H1 (cell line): Measurements from ENCODE around the gene KPNA6. TPM values are rescaled to one million over a fixed set of nuclear protein-coding genes. Genes with fewer than 3 reads are reported as not detected.

ENCODE experiments used
- CTCF ChIA-PET: fragments of 300-600 bp; sonication (Branson Sonifier 250); formaldehyde crosslinking; loops from one replicate; lab custom pipeline; 2021; ENCODE audit not compliant: partially characterized antibody; lab: Charles Lee
- POLR2A ChIA-PET: fragments of 300-600 bp; sonication (Branson Sonifier 250); formaldehyde crosslinking; loops from one replicate; lab custom pipeline; 2021; ENCODE audit warnings: inconsistent platforms; ENCODE audit not compliant: partially characterized antibody; lab: Charles Lee
- DNase-seq, 2 experiments: peaks; one replicate each; pipeline versions ENCODE4 v3.0.0 to v3.0.0-alpha.2; 2010 to 2022; ENCODE audit warnings: low spot score in 2 of 2, low read depth in 1 of 2, mixed read lengths in 1 of 2
- FAIRE-seq: peaks from 2 replicates; lab custom pipeline; 2011; peaks lifted over from hg19 to GRCh38; lab: Jason Lieb, UNC
- H2AFZ ChIP-seq: 2 replicates; pipeline ENCODE4 v1.8.1; 2012; ENCODE audit warnings: low read length, inconsistent platforms
- H2AK5ac ChIP-seq: 2 replicates; pipeline ENCODE4 v1.6.1; 2013; ENCODE audit warnings: low read depth, low read length
- H2BK120ac ChIP-seq: replicated peaks from 2 replicates; pipeline ENCODE3; 2013; ENCODE audit warnings: low read depth, low read length, inconsistent platforms
- H2BK12ac ChIP-seq: 2 replicates; pipeline ENCODE4 v1.6.1; 2013; ENCODE audit warnings: low read depth, low read length
- H2BK15ac ChIP-seq: 2 replicates; pipeline ENCODE4 v1.6.1; 2013; ENCODE audit warnings: low read length
- H2BK20ac ChIP-seq: 2 replicates; pipeline ENCODE4 v1.6.1; 2013; ENCODE audit warnings: low read length
- H2BK5ac ChIP-seq: 2 replicates; pipeline ENCODE4 v1.6.1; 2013; ENCODE audit warnings: low read depth, low read length
- H3K14ac ChIP-seq: 2 replicates; pipeline ENCODE4 v1.6.1; 2013; ENCODE audit warnings: inconsistent platforms; ENCODE audit not compliant: insufficient read length
- H3K18ac ChIP-seq: 2 replicates; pipeline ENCODE4 v1.6.1; 2013; ENCODE audit warnings: low read length; ENCODE audit errors: extremely low read depth
- H3K23ac ChIP-seq: 2 replicates; pipeline ENCODE4 v1.6.1; 2013; ENCODE audit warnings: inconsistent platforms; ENCODE audit not compliant: insufficient read length
- H3K23me2 ChIP-seq: 2 replicates; pipeline ENCODE4 v1.6.1; 2013; ENCODE audit warnings: low read depth, low read length
- H3K27ac ChIP-seq: 2 replicates; pipeline ENCODE4 v1.6.1; 2011; ENCODE audit warnings: low read depth, low read length, inconsistent platforms
- H3K27me3 ChIP-seq, 4 experiments: replicated peaks in 1 of 4; 1 replicate in 1 of 4; 2 replicates in 3 of 4; pipeline versions ENCODE4 v1.6.1 to v1.8.1; 2011 to 2013; ENCODE audit warnings: low read length in 3 of 4, mild to moderate bottlenecking in 3 of 4, inconsistent platforms in 2 of 4, mixed read lengths in 2 of 4, moderate library complexity in 1 of 4; ENCODE audit not compliant: control insufficient read depth in 3 of 4, insufficient read depth in 3 of 4; ENCODE audit errors: extremely low read depth in 1 of 4
- H3K36me3 ChIP-seq, 4 experiments: 2 replicates each; pipeline versions ENCODE4 v1.6.1 to v1.8.1; 2011 to 2013; ENCODE audit warnings: mild to moderate bottlenecking in 4 of 4, low read length in 3 of 4, moderate library complexity in 2 of 4, control low read depth in 1 of 4, inconsistent platforms in 1 of 4; ENCODE audit not compliant: insufficient read depth in 4 of 4, control insufficient read depth in 2 of 4
- H3K4ac ChIP-seq: replicated peaks from 2 replicates; pipeline ENCODE3; 2013; ENCODE audit warnings: low read length, low read depth, mixed read lengths, inconsistent platforms; ENCODE audit not compliant: insufficient read length
- H3K4me1 ChIP-seq, 4 experiments: replicated peaks in 1 of 4; 1 replicate in 1 of 4; 2 replicates in 3 of 4; pipeline versions ENCODE4 v1.6.1 to v1.8.1; 2011 to 2013; ENCODE audit warnings: low read length in 3 of 4, inconsistent platforms in 2 of 4, mixed read lengths in 1 of 4; ENCODE audit not compliant: insufficient read depth in 4 of 4, control insufficient read depth in 3 of 4
- H3K4me2 ChIP-seq, 2 experiments: 2 replicates each; pipeline versions ENCODE4 v1.6.1 to v1.8.1; 2011 to 2013; ENCODE audit warnings: low read depth in 2 of 2, low read length in 2 of 2, control low read depth in 1 of 2, inconsistent platforms in 1 of 2, mild to moderate bottlenecking in 1 of 2; ENCODE audit not compliant: insufficient read depth in 1 of 2
- H3K4me3 ChIP-seq, 4 experiments: fragments of 200-600, 300-600 bp in 1 of 4; sonication (generic), shearing (Covaris generic), sonication (Bioruptor Twin) in 1 of 4; 2 replicates each; pipeline versions ENCODE4 v1.5.1 to v1.8.1; 2011 to 2016; ENCODE audit warnings: low read length in 4 of 4, low read depth in 3 of 4, control low read depth in 2 of 4, inconsistent platforms in 2 of 4, mild to moderate bottlenecking in 2 of 4, mixed read lengths in 1 of 4, moderate library complexity in 1 of 4; ENCODE audit not compliant: insufficient read depth in 2 of 4; ENCODE audit errors: extremely low read depth in 1 of 4
- H3K56ac ChIP-seq: replicated peaks from 2 replicates; pipeline ENCODE3; 2013; ENCODE audit warnings: low read depth, mild to moderate bottlenecking, mixed read lengths, low read length, inconsistent platforms; ENCODE audit not compliant: insufficient read length
- H3K79me1 ChIP-seq: 2 replicates; pipeline ENCODE4 v1.6.1; 2013; ENCODE audit warnings: low read depth, low read length, control low read depth
- H3K79me2 ChIP-seq, 2 experiments: 2 replicates each; pipeline versions ENCODE4 v1.6.1 to v1.8.1; 2012 to 2013; ENCODE audit warnings: low read length in 2 of 2, mild to moderate bottlenecking in 2 of 2, inconsistent platforms in 1 of 2; ENCODE audit not compliant: insufficient read depth in 2 of 2, control insufficient read depth in 1 of 2
- H3K9ac ChIP-seq, 4 experiments: replicated peaks in 1 of 4; 1 replicate in 1 of 4; 2 replicates in 3 of 4; pipeline versions ENCODE4 v1.6.1 to v1.8.1; 2011 to 2013; ENCODE audit warnings: low read depth in 3 of 4, low read length in 3 of 4, control low read depth in 2 of 4, mild to moderate bottlenecking in 2 of 4, moderate library complexity in 2 of 4, inconsistent platforms in 1 of 4; ENCODE audit errors: extremely low read depth in 1 of 4
- H3K9me3 ChIP-seq, 2 experiments: 2 replicates each; pipeline versions ENCODE4 v1.6.1 to v1.8.1; 2012 to 2013; ENCODE audit warnings: mild to moderate bottlenecking in 2 of 2, moderate library complexity in 2 of 2, control low read depth in 1 of 2, inconsistent platforms in 1 of 2, low read depth in 1 of 2, low read length in 1 of 2, mixed read lengths in 1 of 2; ENCODE audit not compliant: insufficient read depth in 2 of 2
- H4K20me1 ChIP-seq, 2 experiments: replicated peaks in 1 of 2; 2 replicates each; pipeline versions ENCODE3 to v1.8.1; 2011 to 2013; ENCODE audit warnings: inconsistent platforms in 2 of 2, low read length in 2 of 2, mild to moderate bottlenecking in 1 of 2; ENCODE audit not compliant: insufficient read depth in 2 of 2, control insufficient read depth in 1 of 2
- H4K5ac ChIP-seq: 2 replicates; pipeline ENCODE4 v1.6.1; 2013; ENCODE audit warnings: low read length, low read depth, mixed read lengths, inconsistent platforms; ENCODE audit not compliant: insufficient read length
- H4K8ac ChIP-seq: 2 replicates; pipeline ENCODE4 v1.8.0; 2013; ENCODE audit warnings: mild to moderate bottlenecking, moderate library complexity, low read length, inconsistent platforms; ENCODE audit not compliant: insufficient read depth; ENCODE audit errors: extremely low read depth
- H4K91ac ChIP-seq: replicated peaks from 2 replicates; pipeline ENCODE3; 2013; ENCODE audit warnings: low read length, mixed read lengths, inconsistent platforms; ENCODE audit not compliant: insufficient read length
- ATF3 ChIP-seq: IDR thresholded peaks from 2 replicates; pipeline ENCODE4 v1.6.1; 2011; ENCODE audit warnings: low read depth, mild to moderate bottlenecking, low read length; ENCODE audit not compliant: insufficient read depth
- CBX8 ChIP-seq: fragments of 300-800, 300-1000 bp; sonication (generic); IDR thresholded peaks from 2 replicates; pipeline ENCODE4 v1.7.1; 2016; ENCODE audit warnings: low read depth, low read length, borderline replicate concordance
- CHD1 ChIP-seq: IDR thresholded peaks from 2 replicates; pipeline ENCODE4 v1.6.1; 2012; ENCODE audit warnings: low read depth, low read length, improper control_type of control experiment
- CREB1 ChIP-seq: IDR thresholded peaks from 2 replicates; pipeline ENCODE4 v1.6.1; 2012; ENCODE audit warnings: inconsistent platforms
- EGR1 ChIP-seq: IDR thresholded peaks from 2 replicates; pipeline ENCODE4 v1.6.1; 2011; ENCODE audit warnings: low read depth, low read length, borderline replicate concordance
- FOSL1 ChIP-seq: IDR thresholded peaks from 2 replicates; pipeline ENCODE4 v1.6.1; 2011; ENCODE audit warnings: mild to moderate bottlenecking, low read depth, low read length, moderate library complexity; ENCODE audit not compliant: insufficient read depth
- HDAC2 ChIP-seq, 2 experiments: fragments of 300-600 bp in 1 of 2; sonication (generic) in 1 of 2; IDR thresholded peaks; 2 replicates each; pipeline ENCODE4 v1.6.1; 2011 to 2012; ENCODE audit warnings: low read depth in 2 of 2, low read length in 2 of 2, mild to moderate bottlenecking in 2 of 2, moderate library complexity in 2 of 2, borderline replicate concordance in 1 of 2, inconsistent platforms in 1 of 2
- NRF1 ChIP-seq: IDR thresholded peaks from 2 replicates; pipeline ENCODE4 v1.6.1; 2011; ENCODE audit warnings: mild to moderate bottlenecking, low read depth, low read length, improper control_type of control experiment
- RXRA ChIP-seq: IDR thresholded peaks from 2 replicates; pipeline ENCODE4 v1.6.1; 2011; ENCODE audit warnings: low read depth, mild to moderate bottlenecking, low read length, moderate library complexity; ENCODE audit not compliant: insufficient read depth
- SAP30 ChIP-seq: fragments of 300-600 bp; sonication (generic); IDR thresholded peaks from 2 replicates; pipeline ENCODE4 v1.7.1; 2012; ENCODE audit warnings: low read length, moderate library complexity, mild to moderate bottlenecking, inconsistent platforms; ENCODE audit not compliant: insufficient read depth, insufficient replicate concordance
- SP2 ChIP-seq: IDR thresholded peaks from 2 replicates; pipeline ENCODE4 v1.6.1; 2012; ENCODE audit warnings: mild to moderate bottlenecking, low read length, inconsistent platforms
- SRF ChIP-seq: IDR thresholded peaks from 2 replicates; pipeline ENCODE4 v1.6.1; 2011; ENCODE audit warnings: mild to moderate bottlenecking, low read depth, low read length, moderate library complexity
- TEAD4 ChIP-seq: IDR thresholded peaks from 2 replicates; pipeline ENCODE4 v1.6.1; 2012; ENCODE audit warnings: low read depth, low read length, inconsistent platforms, mixed read lengths
- ZNF274 ChIP-seq: IDR thresholded peaks from 2 replicates; pipeline ENCODE4 v1.7.0; 2012; ENCODE audit warnings: low read length, borderline replicate concordance; ENCODE audit errors: extremely low read depth
- WGBS, 2 experiments: shearing (Covaris generic) in 1 of 2; methylation state at CpG; one replicate each; pipeline versions ENCODE4 v1.1.6 to v1.1.7; 2013 to 2015; ENCODE audit warnings: low lambda C conversion rate in 2 of 2, mixed read lengths in 2 of 2, inconsistent platforms in 1 of 2, low coverage in 1 of 2, missing lambda C conversion rate in 1 of 2; ENCODE audit not compliant: insufficient replicate concordance in 2 of 2, insufficient coverage in 1 of 2, insufficient read length in 1 of 2; ENCODE audit errors: extremely low coverage in 1 of 2, missing lambda C conversion rate in 1 of 2; 5-methylcytosine and 5-hydroxymethylcytosine counted together
- polyA plus RNA-seq, 7 experiments: library from polyadenylated mRNA; depleted of rRNA in 3 of 7; stranded (reverse) in 5 of 7; unstranded in 2 of 7; fragments of >200 nt in 5 of 7; fragments of 200-250 nt in 2 of 7; gene quantifications; 1 replicate in 5 of 7; 2 replicates in 1 of 7; 4 replicates in 1 of 7; pipeline versions ENCODE4 v1.2.1 to v1.2.3, GENCODE V29; 2011 to 2013; ENCODE audit warnings: missing spikeins in 2 of 7, mixed read lengths in 2 of 7
- total RNA-seq: library from RNA; stranded (reverse); fragmentation: NEBNext Ultra II Directional; extraction: Animal tissue kit (Norgen Biotek cat#: 25700); gene quantifications from 2 replicates; pipeline ENCODE4 v1.2.1, GENCODE V29; 2021

Gene KPNA6
- total and polyA plus RNA-seq, 2 of the 8 experiments (the other 6 are each of a cell fraction or from before 2014, with no cell fraction given) = 24.2 to 120 TPM

GRCh38 chr1:32125313-32125712 lies 17.5 kb downstream of the KPNA6 start:
- Histone ChIP-seq H4K8ac (no peak overlapping the region), H4K20me1 (peaks cover 0 to 6% of the 10 kb centered on the region in 2 experiments), H3K27ac (no peak overlapping the region), H3K4ac (no peak overlapping the region), H3K4me1 (peaks cover 0 to 3% (median 0%) of the 10 kb centered on the region in 4 experiments; a peak in 3 of 7 replicates), H2BK5ac (no peak overlapping the region), H2AK5ac (no peak overlapping the region), H4K91ac (no peak overlapping the region), H3K79me2 (peaks cover 0 to 77% of the 10 kb centered on the region in 2 experiments; a peak in 3 of 4 replicates), H2BK20ac (no peak overlapping the region), H4K5ac (no peak overlapping the region), H2AFZ (no peak overlapping the region), H3K4me2 (no peak overlapping the region), H2BK15ac (no peak overlapping the region), H3K4me3 (no peak overlapping the region), H3K14ac (no peak overlapping the region), H3K56ac (no peak overlapping the region), H3K9ac (no peak overlapping the region), H3K9me3 (no peaks in the 10 kb centered on the region), H2BK120ac (no peak overlapping the region), H3K23me2 (no peaks in the 10 kb centered on the region), H3K36me3 (no peaks in the 10 kb centered on the region), H3K79me1 (no peaks in the 10 kb centered on the region; the same call in 1 of the 2 replicates), H2BK12ac (no peak overlapping the region), H3K18ac (no peak overlapping the region), H3K23ac (no peak overlapping the region), H3K27me3 (no peaks in the 10 kb centered on the region)
- ChIA-PET POLR2A (interaction anchor here (1.1 to 1.5 kb wide), 2 partner anchors 11 to 14 kb away, joined by 3 to 4 read pairs; no protein-coding TSS in a partner anchor), CTCF (interaction anchor here (1.0 kb wide), 1 partner anchor 9 kb away, joined by 3 read pairs; no protein-coding TSS in a partner anchor)
- DNase-seq (no peak), FAIRE-seq (no peak)
- WGBS, 2 experiments = 94% methylated on average over 8 of the region's 8 CpGs; no CpG with 5 or more reads in 1 of the 2 experiments
- TF ChIP-seq CBX8 = no peak
- TF ChIP-seq HDAC2 (IDR thresholded peaks at IDR 0.05; ENCODE audit: borderline replicate concordance in 1 of 2, low read depth in 2 of 2, low read length in 2 of 2) = no peak
- TF ChIP-seq SP2 = no peak
- TF ChIP-seq RXRA = no peak
- TF ChIP-seq ZNF274 = no peak
- TF ChIP-seq CREB1 = no peak
- no peak for TF ChIP-seq EGR1
- TF ChIP-seq SRF = no peak
- no peak for TF ChIP-seq ATF3
- no peak for TF ChIP-seq NRF1
- no peak for TF ChIP-seq FOSL1
- no peak for TF ChIP-seq SAP30
- no peak for TF ChIP-seq TEAD4
- TF ChIP-seq CHD1 = no peak
